ENCODE data around the gene RBCK1.

DNA sequence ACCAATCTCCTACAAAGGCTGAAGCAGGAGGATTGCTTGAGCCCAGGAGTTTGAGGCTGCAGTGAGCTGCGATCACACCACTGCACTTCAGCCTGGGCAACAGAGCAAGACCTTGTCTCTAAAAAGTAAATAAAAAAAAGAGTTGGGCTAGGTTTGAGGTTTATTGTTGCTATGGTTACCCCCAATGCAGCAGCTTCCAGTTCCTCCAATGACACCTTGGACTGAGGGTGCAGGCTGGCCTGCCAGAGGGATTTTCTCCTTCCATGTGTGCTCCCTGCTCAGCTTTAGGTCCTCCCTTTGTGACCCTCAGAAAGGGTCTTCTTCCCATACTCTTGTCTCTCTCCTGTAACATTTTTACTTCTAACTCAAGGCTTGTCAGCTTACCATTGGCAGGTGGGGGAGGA is 64.8 kb downstream of the RBCK1 start:
- TF ChIP-seq EZH2 (IDR thresholded peaks at IDR 0.05; ENCODE audit: insufficient read depth, poor library complexity, severe bottlenecking) = no peak
- TF ChIP-seq EZH2phosphoT487 (IDR thresholded peaks at IDR 0.05; ENCODE audit: insufficient read depth, low read depth) = no peak

Measured in GM23248 (cell line).